ENCODE results near the gene FLG2. TPM values are rescaled to one million over a fixed set of nuclear protein-coding genes. Genes with fewer than 3 reads are reported as not detected.
"Not testable (repeated sequence)": the region's sequence is repeated elsewhere in the genome, so short reads cannot be mapped to it uniquely, and the experiment has no call there.

Gene FLG2
- total and polyA plus RNA-seq, 4 donors: not detected

GRCh38 chr1:152313319-152313801, 46.4 kb downstream of the FLG2 start:
- no peak overlapping the region for H3K27ac ChIP-seq (ENCODE audit: low read depth in 1 of 2, low read length in 1 of 2)
- no peak overlapping the region for H3K4me3 ChIP-seq
- H3K27me3 ChIP-seq (ENCODE audit: control insufficient read depth in 3 of 3, insufficient read depth in 3 of 3, low read length in 2 of 3): no peaks in the 10 kb centered on the region
- no peaks in the 10 kb centered on the region for H3K4me1 ChIP-seq (ENCODE audit: control insufficient read depth in 5 of 5, insufficient read depth in 5 of 5, low read length in 5 of 5)
- no peak for TF ChIP-seq CTCF (IDR thresholded peaks at IDR 0.05; ENCODE audit: control extremely low read depth, extremely low read depth)
- no peaks in the 10 kb centered on the region for H3K36me3 ChIP-seq (ENCODE audit: control insufficient read depth in 4 of 4, insufficient read depth in 4 of 4, low read length in 4 of 4)
- WGBS, 2 donors: 94 to 95% methylated on average over 21 of the region's 21 CpGs
- peaks cover 0 to 22% (median 10%) of the 10 kb centered on the region in 4 donors for H3K9me3 ChIP-seq (ENCODE audit: control insufficient read depth in 4 of 4, insufficient read depth in 3 of 4, low read length in 3 of 4)
- H3K9ac ChIP-seq (ENCODE audit: insufficient read depth in 1 of 2, low read length in 2 of 2): no peak overlapping the region
- DNase-seq (no peak), ATAC-seq (ENCODE audit: insufficient read depth, low FRiP score) (no peak)

GRCh38 chr1:152312169-152312568, 47.6 kb downstream of the FLG2 start:
- H3K9ac ChIP-seq (ENCODE audit: insufficient read depth in 1 of 2, low read length in 2 of 2); H3K27me3 ChIP-seq (ENCODE audit: control insufficient read depth in 3 of 3, insufficient read depth in 3 of 3, low read length in 2 of 3); H3K27ac ChIP-seq (ENCODE audit: low read depth in 1 of 2, low read length in 1 of 2); H3K36me3 ChIP-seq (ENCODE audit: control insufficient read depth in 4 of 4, insufficient read depth in 4 of 4, low read length in 4 of 4); DNase-seq; ATAC-seq (ENCODE audit: insufficient read depth, low FRiP score); H3K4me1 ChIP-seq (ENCODE audit: control insufficient read depth in 5 of 5, insufficient read depth in 5 of 5, low read length in 5 of 5); H3K4me3 ChIP-seq: not testable (repeated sequence)
- WGBS, 2 donors: 91 to 97% methylated on average over 13 of the region's 13 CpGs
- peaks cover 0 to 24% (median 11%) of the 10 kb centered on the region in 4 donors for H3K9me3 ChIP-seq (ENCODE audit: control insufficient read depth in 4 of 4, insufficient read depth in 3 of 4, low read length in 3 of 4)

GRCh38 chr1:152309955-152310354, 49.9 kb downstream of the FLG2 start:
- WGBS, 2 donors: 94 to 97% methylated on average over 9 of the region's 9 CpGs
- no peak overlapping the region for H3K9ac ChIP-seq (ENCODE audit: insufficient read depth in 1 of 2, low read length in 2 of 2)
- no peaks in the 10 kb centered on the region for H3K36me3 ChIP-seq (ENCODE audit: control insufficient read depth in 4 of 4, insufficient read depth in 4 of 4, low read length in 4 of 4)
- no peak overlapping the region for H3K27ac ChIP-seq (ENCODE audit: low read depth in 1 of 2, low read length in 1 of 2)
- peaks cover 0 to 24% (median 11%) of the 10 kb centered on the region in 4 donors for H3K9me3 ChIP-seq (ENCODE audit: control insufficient read depth in 4 of 4, insufficient read depth in 3 of 4, low read length in 3 of 4)
- H3K4me1 ChIP-seq (ENCODE audit: control insufficient read depth in 5 of 5, insufficient read depth in 5 of 5, low read length in 5 of 5): no peaks in the 10 kb centered on the region
- no peak for DNase-seq
- no peak for TF ChIP-seq CTCF (IDR thresholded peaks at IDR 0.05; ENCODE audit: control extremely low read depth, extremely low read depth)
- no peaks in the 10 kb centered on the region for H3K27me3 ChIP-seq (ENCODE audit: control insufficient read depth in 3 of 3, insufficient read depth in 3 of 3, low read length in 2 of 3)
- no peak for ATAC-seq (ENCODE audit: insufficient read depth, low FRiP score)
- H3K4me3 ChIP-seq: no peak overlapping the region

GRCh38 chr1:152309320-152309901, 50.4 kb downstream of the FLG2 start:
- peaks cover 0 to 24% (median 11%) of the 10 kb centered on the region in 4 donors for H3K9me3 ChIP-seq (ENCODE audit: control insufficient read depth in 4 of 4, insufficient read depth in 3 of 4, low read length in 3 of 4)
- not testable (repeated sequence) for H3K4me1 ChIP-seq (ENCODE audit: control insufficient read depth in 5 of 5, insufficient read depth in 5 of 5, low read length in 5 of 5); H3K9ac ChIP-seq (ENCODE audit: insufficient read depth in 1 of 2, low read length in 2 of 2); DNase-seq; H3K36me3 ChIP-seq (ENCODE audit: control insufficient read depth in 4 of 4, insufficient read depth in 4 of 4, low read length in 4 of 4); H3K27me3 ChIP-seq (ENCODE audit: control insufficient read depth in 3 of 3, insufficient read depth in 3 of 3, low read length in 2 of 3); H3K4me3 ChIP-seq; H3K27ac ChIP-seq (ENCODE audit: low read depth in 1 of 2, low read length in 1 of 2); ATAC-seq (ENCODE audit: insufficient read depth, low FRiP score)
- WGBS, 2 donors: 90 to 96% methylated on average over 17 of the region's 17 CpGs

GRCh38 chr1:152308758-152309157, 51.0 kb downstream of the FLG2 start:
- H3K9me3 ChIP-seq (ENCODE audit: control insufficient read depth in 4 of 4, insufficient read depth in 3 of 4, low read length in 3 of 4): peaks cover 0 to 25% (median 12%) of the 10 kb centered on the region in 4 donors
- not testable (repeated sequence) for DNase-seq; H3K27ac ChIP-seq (ENCODE audit: low read depth in 1 of 2, low read length in 1 of 2); H3K4me3 ChIP-seq; H3K27me3 ChIP-seq (ENCODE audit: control insufficient read depth in 3 of 3, insufficient read depth in 3 of 3, low read length in 2 of 3); H3K9ac ChIP-seq (ENCODE audit: insufficient read depth in 1 of 2, low read length in 2 of 2); H3K4me1 ChIP-seq (ENCODE audit: control insufficient read depth in 5 of 5, insufficient read depth in 5 of 5, low read length in 5 of 5); H3K36me3 ChIP-seq (ENCODE audit: control insufficient read depth in 4 of 4, insufficient read depth in 4 of 4, low read length in 4 of 4); ATAC-seq (ENCODE audit: insufficient read depth, low FRiP score)
- WGBS, 2 donors: 87% methylated on average over 7 of the region's 7 CpGs

- H3K4me1 ChIP-seq (ENCODE audit: control insufficient read depth in 5 of 5, insufficient read depth in 5 of 5, low read length in 5 of 5); H3K9ac ChIP-seq (ENCODE audit: insufficient read depth in 1 of 2, low read length in 2 of 2); H3K27me3 ChIP-seq (ENCODE audit: control insufficient read depth in 3 of 3, insufficient read depth in 3 of 3, low read length in 2 of 3); DNase-seq; ATAC-seq (ENCODE audit: insufficient read depth, low FRiP score); H3K36me3 ChIP-seq (ENCODE audit: control insufficient read depth in 4 of 4, insufficient read depth in 4 of 4, low read length in 4 of 4); H3K4me3 ChIP-seq; H3K27ac ChIP-seq (ENCODE audit: low read depth in 1 of 2, low read length in 1 of 2): not testable (repeated sequence)
- WGBS, 2 donors: 90 to 97% methylated on average over 8 of the region's 8 CpGs
- H3K9me3 ChIP-seq (ENCODE audit: control insufficient read depth in 4 of 4, insufficient read depth in 3 of 4, low read length in 3 of 4): peaks cover 0 to 24% (median 10%) of the 10 kb centered on the region in 4 donors
These were observed 51.8 kb downstream of the FLG2 start for GRCh38 chr1:152307970-152308369.

- H3K4me1 ChIP-seq (ENCODE audit: control insufficient read depth in 5 of 5, insufficient read depth in 5 of 5, low read length in 5 of 5); H3K27me3 ChIP-seq (ENCODE audit: control insufficient read depth in 3 of 3, insufficient read depth in 3 of 3, low read length in 2 of 3); H3K9ac ChIP-seq (ENCODE audit: insufficient read depth in 1 of 2, low read length in 2 of 2); DNase-seq; H3K27ac ChIP-seq (ENCODE audit: low read depth in 1 of 2, low read length in 1 of 2); H3K4me3 ChIP-seq; ATAC-seq (ENCODE audit: insufficient read depth, low FRiP score); H3K36me3 ChIP-seq (ENCODE audit: control insufficient read depth in 4 of 4, insufficient read depth in 4 of 4, low read length in 4 of 4): not testable (repeated sequence)
- H3K9me3 ChIP-seq (ENCODE audit: control insufficient read depth in 4 of 4, insufficient read depth in 3 of 4, low read length in 3 of 4): peaks cover 0 to 19% (median 8%) of the 10 kb centered on the region in 4 donors
- WGBS, 2 donors: 87 to 90% methylated on average over 6 to 10 of the region's 10 CpGs
These were observed 53.7 kb downstream of the FLG2 start for GRCh38 chr1:152306123-152306522.
